NCI-H1694 (cell line): ENCODE measurements around the gene CLDN7.
A peak's percentile ranks its signal among the peaks of the same experiment; 100 is the strongest.

Experiments
- DNase-seq: peaks from one replicate; lab custom pipeline; 2025; lab: John Stamatoyannopoulos, UW

CLDN7 gene

GRCh38 chr17:7237266-7237760 lies 25.0 kb downstream of the CLDN7 start:
- DNase-seq, result no peak

- no peak for DNase-seq
Observed at GRCh38 chr17:7236808-7237207, 25.5 kb downstream of the CLDN7 start.

- no peak for DNase-seq
Observed at GRCh38 chr17:7235693-7236665, 26.3 kb downstream of the CLDN7 start.

- DNase-seq, result peak; percentile 89
Observed at GRCh38 chr17:7234083-7234951, 28.0 kb downstream of the CLDN7 start, which contains the start of gene DVL2. DVL2 (minus strand) TSS chr17:7234517; CDS start chr17:7234262, 255 bp downstream.

GRCh38 chr17:7233701-7234082 lies 28.6 kb downstream of the CLDN7 start:
- DNase-seq, result no peak

GRCh38 chr17:7232114-7232513 lies 30.2 kb downstream of the CLDN7 start:
- no peak for DNase-seq

- DNase-seq, result no peak
Observed at GRCh38 chr17:7229504-7229903, 32.8 kb downstream of the CLDN7 start.

- DNase-seq, result no peak
Observed at GRCh38 chr17:7228920-7229319, 33.4 kb downstream of the CLDN7 start.

GRCh38 chr17:7226721-7227710 lies 35.3 kb downstream of the CLDN7 start:
- DNase-seq, result no peak

GRCh38 chr17:7225711-7226331 lies 36.5 kb downstream of the CLDN7 start:
- no peak for DNase-seq

GRCh38 chr17:7224661-7225111 lies 37.6 kb downstream of the CLDN7 start:
- DNase-seq, result no peak

GRCh38 chr17:7224110-7224509 lies 38.2 kb downstream of the CLDN7 start:
- no peak for DNase-seq

- no peak for DNase-seq
Observed at GRCh38 chr17:7223375-7223774, 38.9 kb downstream of the CLDN7 start.

GRCh38 chr17:7222972-7223292 lies 39.3 kb downstream of the CLDN7 start:
- no peak for DNase-seq

- DNase-seq, result no peak
Observed at GRCh38 chr17:7222093-7222971, 39.9 kb downstream of the CLDN7 start.

GRCh38 chr17:7221278-7222092 lies 40.8 kb downstream of the CLDN7 start:
- no peak for DNase-seq

- peak; percentile 17 for DNase-seq
Observed at GRCh38 chr17:7220593-7221277, 41.5 kb downstream of the CLDN7 start.
